T-helper 2 cell treated with Interferon-gamma antibody and Interleukin-4, amounts not matched to agents 5 μg/mL and 100 μg/mL, for 36 hours (primary cell): ENCODE data around the gene SHROOM3.
"Not testable (repeated sequence)": the region's sequence is repeated elsewhere in the genome, so short reads cannot be mapped to it uniquely, and the experiment has no call there.

Experiments used
- DNase-seq: peaks from one replicate; pipeline ENCODE4 v3.0.0; 2021; ENCODE audit warnings: low spot score
- H3K27ac Mint-ChIP-seq: one replicate; pipeline ENCODE4 v1.8.0; 2021; ENCODE audit warnings: mild to moderate bottlenecking, mixed read lengths
- H3K27me3 Mint-ChIP-seq: one replicate; pipeline ENCODE4 v1.8.0; 2021; ENCODE audit warnings: low read depth, mixed read lengths
- H3K36me3 Mint-ChIP-seq: one replicate; pipeline ENCODE4 v1.8.0; 2021; ENCODE audit warnings: low read depth, mixed read lengths
- H3K4me1 Mint-ChIP-seq: one replicate; pipeline ENCODE4 v1.8.0; 2021; ENCODE audit warnings: low read depth, mixed read lengths
- H3K4me3 Mint-ChIP-seq: one replicate; pipeline ENCODE4 v1.8.0; 2022; ENCODE audit warnings: mild to moderate bottlenecking, moderate library complexity, mixed read lengths
- H3K9me3 Mint-ChIP-seq: one replicate; pipeline ENCODE4 v1.8.0; 2021; ENCODE audit warnings: mixed read lengths

SHROOM3 gene

GRCh38 chr4:76430519-76431388, 4.3 kb upstream of the SHROOM3 start:
- Mint-ChIP-seq H3K4me1 (no peaks in the 10 kb centered on the region), H3K9me3 (no peaks in the 10 kb centered on the region), H3K27ac (no peak overlapping the region), H3K27me3 (peaks cover 37% of the 10 kb centered on the region), H3K36me3 (no peaks in the 10 kb centered on the region), H3K4me3 (no peak overlapping the region)
- DNase-seq: no peak

GRCh38 chr4:76435528-76436319, 695 bp downstream of the SHROOM3 start:
- Mint-ChIP-seq H3K9me3 (no peaks in the 10 kb centered on the region), H3K4me3 (no peak overlapping the region), H3K27ac (no peak overlapping the region), H3K36me3 (no peaks in the 10 kb centered on the region), H3K4me1 (no peaks in the 10 kb centered on the region), H3K27me3 (peaks cover 45% of the 10 kb centered on the region)
- DNase-seq: no peak

DNA sequence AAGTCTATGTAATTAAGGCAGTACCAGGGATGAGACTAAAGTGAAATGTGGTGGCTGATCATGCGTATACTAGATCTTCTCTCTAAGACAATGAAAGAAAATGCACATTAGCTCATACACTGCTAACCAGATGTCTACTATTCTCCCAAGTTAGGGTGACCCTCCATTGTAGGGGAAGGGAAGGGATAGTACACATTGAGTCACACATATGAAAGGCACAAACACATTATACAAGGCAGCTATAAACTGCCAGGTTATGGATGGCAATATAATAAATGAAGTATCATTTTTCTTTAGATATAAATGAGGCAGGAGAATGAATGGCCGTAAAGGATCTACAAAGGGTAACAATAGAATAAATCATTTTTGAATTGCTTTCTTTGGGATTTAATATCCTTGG, 4.5 kb downstream of the SHROOM3 start:
- DNase-seq: no peak
- Mint-ChIP-seq H3K27ac (no peak overlapping the region), H3K4me3 (no peak overlapping the region), H3K4me1 (no peaks in the 10 kb centered on the region), H3K9me3 (no peaks in the 10 kb centered on the region), H3K27me3 (peaks cover 31% of the 10 kb centered on the region), H3K36me3 (no peaks in the 10 kb centered on the region)

DNA sequence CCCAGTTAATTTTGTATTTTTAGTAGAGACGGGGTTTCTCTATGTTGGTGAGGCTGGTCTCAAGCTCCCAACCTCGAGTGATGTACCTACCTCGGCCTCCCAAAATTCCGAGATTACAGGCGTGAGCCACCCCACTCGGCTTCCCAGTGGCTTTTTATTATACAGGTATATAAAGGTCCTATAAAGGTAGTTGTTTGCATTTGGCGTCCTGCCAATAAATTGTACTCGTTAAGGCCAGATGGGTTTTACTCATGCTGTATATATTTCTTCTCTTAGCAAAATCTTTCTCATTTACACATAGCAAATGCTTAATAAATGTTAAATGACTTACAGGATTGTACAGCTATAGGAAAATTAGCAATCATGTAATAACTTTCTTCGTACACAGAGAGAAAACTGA, 6.9 kb downstream of the SHROOM3 start:
- DNase-seq: no peak
- Mint-ChIP-seq H3K36me3 (no peaks in the 10 kb centered on the region), H3K27ac (no peak overlapping the region), H3K9me3 (no peaks in the 10 kb centered on the region), H3K27me3 (peaks cover 13% of the 10 kb centered on the region), H3K4me1 (no peaks in the 10 kb centered on the region), H3K4me3 (no peak overlapping the region)

- no peaks in the 10 kb centered on the region for H3K9me3 Mint-ChIP-seq
- DNase-seq: no peak
- no peak overlapping the region for H3K4me3 Mint-ChIP-seq
- no peaks in the 10 kb centered on the region for H3K4me1 Mint-ChIP-seq
- no peaks in the 10 kb centered on the region for H3K36me3 Mint-ChIP-seq
- peaks cover 4% of the 10 kb centered on the region for H3K27me3 Mint-ChIP-seq
- H3K27ac Mint-ChIP-seq: no peak overlapping the region
Observed at GRCh38 chr4:76442807-76443206, 7.8 kb downstream of the SHROOM3 start.

DNA sequence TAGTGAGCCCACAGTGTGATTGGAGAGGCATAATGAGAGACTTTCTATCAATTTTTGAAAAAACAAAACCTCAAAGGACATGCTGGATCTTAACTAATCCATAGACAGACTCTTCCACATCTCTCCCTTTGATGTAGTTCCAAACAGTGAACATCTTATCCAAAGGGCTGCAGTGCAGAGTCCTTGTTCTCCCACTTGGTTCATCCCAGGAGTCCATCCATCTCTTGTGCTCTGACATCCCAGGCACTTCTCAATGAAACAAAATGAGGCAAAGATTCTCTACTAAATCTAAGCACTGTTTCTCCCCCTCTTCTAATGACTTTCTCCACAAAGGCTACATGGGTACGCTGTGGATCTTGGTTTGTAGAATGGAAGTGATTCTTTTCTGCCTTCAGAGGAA, 8.3 kb downstream of the SHROOM3 start:
- peaks cover 3% of the 10 kb centered on the region for H3K27me3 Mint-ChIP-seq
- no peaks in the 10 kb centered on the region for H3K9me3 Mint-ChIP-seq
- no peak for DNase-seq
- H3K4me3 Mint-ChIP-seq: no peak overlapping the region
- no peaks in the 10 kb centered on the region for H3K36me3 Mint-ChIP-seq
- no peak overlapping the region for H3K27ac Mint-ChIP-seq
- H3K4me1 Mint-ChIP-seq: no peaks in the 10 kb centered on the region

- no peak for DNase-seq
- Mint-ChIP-seq H3K9me3 (no peaks in the 10 kb centered on the region), H3K27me3 (peaks cover 10% of the 10 kb centered on the region), H3K36me3 (no peaks in the 10 kb centered on the region), H3K27ac (no peak overlapping the region), H3K4me3 (no peak overlapping the region), H3K4me1 (no peaks in the 10 kb centered on the region)
Observed at GRCh38 chr4:76445911-76446310, 10.9 kb downstream of the SHROOM3 start.

DNA sequence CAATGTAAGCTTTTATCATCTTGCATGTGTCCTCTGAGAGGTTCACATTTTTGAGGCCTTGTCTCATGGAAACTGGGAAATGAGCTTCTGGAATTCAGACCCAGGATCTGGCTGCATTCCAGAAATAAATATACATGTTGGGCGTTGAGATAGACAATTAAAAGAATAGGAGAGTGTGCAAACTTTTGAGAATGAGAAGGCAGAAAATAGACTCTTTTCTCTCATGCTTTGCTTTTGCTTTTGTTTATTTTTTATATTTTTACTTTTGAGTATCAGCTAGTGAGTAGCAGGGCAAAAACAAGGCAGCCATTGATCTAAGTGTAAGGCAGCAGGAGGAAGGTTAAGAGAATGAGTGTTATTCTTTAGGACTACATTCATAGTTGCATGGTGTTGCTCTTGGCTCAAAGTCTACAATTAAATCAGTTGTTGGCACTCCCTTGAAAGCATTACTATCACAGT, 12.4 kb downstream of the SHROOM3 start:
- Mint-ChIP-seq H3K9me3 (no peaks in the 10 kb centered on the region), H3K4me3 (no peak overlapping the region), H3K27me3 (peaks cover 10% of the 10 kb centered on the region), H3K36me3 (no peaks in the 10 kb centered on the region), H3K27ac (no peak overlapping the region), H3K4me1 (no peaks in the 10 kb centered on the region)
- no peak for DNase-seq

DNA sequence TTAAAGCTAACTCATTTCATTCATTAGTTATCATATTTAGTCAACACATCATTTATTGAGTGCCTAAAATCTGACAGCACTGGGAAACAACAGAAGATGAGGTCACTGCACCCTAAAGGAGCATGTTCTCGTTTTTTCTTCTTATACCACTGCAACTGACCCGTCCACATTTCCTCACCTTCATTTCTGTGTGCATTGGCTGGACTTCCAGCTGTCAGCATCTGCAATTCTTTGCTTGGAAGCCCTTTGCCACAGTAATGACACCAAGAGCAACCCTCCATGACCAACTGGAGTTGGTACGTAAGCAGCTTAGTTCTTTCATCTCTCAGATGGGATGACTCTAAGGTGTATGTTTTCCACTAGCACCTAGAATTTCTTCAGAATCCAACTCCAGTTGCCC, 13.2 kb downstream of the SHROOM3 start:
- no peak overlapping the region for H3K27ac Mint-ChIP-seq
- no peaks in the 10 kb centered on the region for H3K4me1 Mint-ChIP-seq
- H3K4me3 Mint-ChIP-seq: no peak overlapping the region

DNA sequence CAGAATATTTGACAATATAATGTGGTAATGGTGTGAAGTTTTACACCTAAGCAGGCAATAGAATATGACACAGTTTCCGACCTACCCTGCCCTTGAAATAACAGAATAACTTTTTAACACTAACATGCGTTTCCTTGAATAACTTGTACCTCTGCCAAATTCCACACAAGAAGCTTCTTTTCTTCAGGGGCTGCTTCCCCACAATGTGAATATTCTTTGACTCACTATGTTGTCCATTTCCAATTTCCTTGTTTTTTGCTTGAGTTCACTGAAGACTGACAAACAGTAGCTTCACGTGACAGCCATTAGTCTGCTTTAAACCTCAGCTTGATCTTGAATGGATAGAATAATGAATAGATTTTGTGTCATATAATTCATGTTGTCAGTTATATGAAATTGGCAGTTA, 14.3 kb downstream of the SHROOM3 start:
- Mint-ChIP-seq H3K36me3 (no peaks in the 10 kb centered on the region), H3K9me3 (no peaks in the 10 kb centered on the region), H3K27ac (no peak overlapping the region), H3K27me3 (peaks cover 13% of the 10 kb centered on the region), H3K4me3 (no peak overlapping the region), H3K4me1 (no peaks in the 10 kb centered on the region)
- no peak for DNase-seq

More for the DNA sequence above, 13.2 kb downstream of the SHROOM3 start:
- Mint-ChIP-seq H3K27me3 (peaks cover 10% of the 10 kb centered on the region), H3K36me3 (no peaks in the 10 kb centered on the region), H3K9me3 (no peaks in the 10 kb centered on the region)
- DNase-seq: no peak

DNA sequence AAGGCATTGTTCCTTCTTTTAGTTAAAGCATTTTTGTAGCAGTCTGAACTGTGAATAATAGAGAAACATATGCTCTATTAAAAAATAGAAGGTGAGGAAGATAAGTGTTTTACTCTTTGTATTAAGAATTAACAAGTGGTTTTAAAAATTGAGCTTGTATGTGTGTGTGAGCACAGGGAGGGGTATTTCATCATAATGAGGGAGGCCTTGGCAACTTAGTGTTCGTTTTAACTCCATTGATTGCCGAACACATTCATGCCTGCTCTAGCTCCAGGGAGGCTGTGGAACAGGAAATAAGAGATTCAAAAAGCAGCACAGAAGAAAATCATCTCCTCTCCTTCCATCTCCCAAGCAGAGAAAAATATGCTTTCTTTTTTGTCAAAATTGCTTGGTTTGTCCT, 14.8 kb downstream of the SHROOM3 start:
- H3K4me3 Mint-ChIP-seq: no peak overlapping the region
- H3K4me1 Mint-ChIP-seq: no peaks in the 10 kb centered on the region
- H3K9me3 Mint-ChIP-seq: no peaks in the 10 kb centered on the region
- DNase-seq: no peak
- peaks cover 13% of the 10 kb centered on the region for H3K27me3 Mint-ChIP-seq
- no peak overlapping the region for H3K27ac Mint-ChIP-seq
- H3K36me3 Mint-ChIP-seq: no peaks in the 10 kb centered on the region

GRCh38 chr4:76453232-76453631, 18.2 kb downstream of the SHROOM3 start:
- H3K4me1 Mint-ChIP-seq: no peaks in the 10 kb centered on the region

GRCh38 chr4:76454073-76454472, 19.0 kb downstream of the SHROOM3 start:
- not testable (repeated sequence) for H3K9me3 Mint-ChIP-seq, H3K4me1 Mint-ChIP-seq, H3K27ac Mint-ChIP-seq, H3K4me3 Mint-ChIP-seq, DNase-seq, H3K36me3 Mint-ChIP-seq
- peaks cover 10% of the 10 kb centered on the region for H3K27me3 Mint-ChIP-seq

More at GRCh38 chr4:76453232-76453631, 18.2 kb downstream of the SHROOM3 start:
- no peak for DNase-seq
- Mint-ChIP-seq H3K27ac (no peak overlapping the region), H3K9me3 (no peaks in the 10 kb centered on the region), H3K36me3 (no peaks in the 10 kb centered on the region), H3K27me3 (peaks cover 13% of the 10 kb centered on the region), H3K4me3 (no peak overlapping the region)

DNA sequence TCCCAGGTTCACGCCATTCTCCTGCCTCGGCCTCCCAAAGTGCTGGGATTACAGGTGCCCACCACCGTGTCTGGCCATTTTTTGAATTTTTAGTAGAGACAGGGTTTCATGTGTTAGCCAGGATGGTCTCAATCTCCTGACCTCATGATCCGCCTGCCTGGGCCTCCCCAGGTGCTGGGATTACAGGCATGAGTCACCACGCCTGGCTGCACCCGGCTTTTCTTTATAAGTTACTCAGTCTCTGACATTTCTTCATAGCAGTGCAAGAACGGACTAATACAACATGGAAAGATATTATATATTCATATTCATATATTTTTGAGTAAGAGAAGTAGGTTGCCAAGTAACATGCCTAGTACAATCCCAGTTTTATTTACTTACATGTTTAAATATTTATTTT, 22.9 kb downstream of the SHROOM3 start:
- Mint-ChIP-seq H3K4me3 (no peak overlapping the region), H3K27ac (no peak overlapping the region), H3K27me3 (peaks cover 3% of the 10 kb centered on the region), H3K9me3 (peaks cover 3% of the 10 kb centered on the region), H3K36me3 (no peaks in the 10 kb centered on the region), H3K4me1 (no peaks in the 10 kb centered on the region)
- DNase-seq: no peak
